ENCODE data around the gene CTBP2. TPM values are rescaled to one million over a fixed set of nuclear protein-coding genes. Genes with fewer than 3 reads are reported as not detected.
A peak's percentile ranks its signal among the peaks of the same experiment; 100 is the strongest.

The CTBP2 gene
- total RNA-seq, 1 experiment from 2014 or later: 212 TPM

DNA sequence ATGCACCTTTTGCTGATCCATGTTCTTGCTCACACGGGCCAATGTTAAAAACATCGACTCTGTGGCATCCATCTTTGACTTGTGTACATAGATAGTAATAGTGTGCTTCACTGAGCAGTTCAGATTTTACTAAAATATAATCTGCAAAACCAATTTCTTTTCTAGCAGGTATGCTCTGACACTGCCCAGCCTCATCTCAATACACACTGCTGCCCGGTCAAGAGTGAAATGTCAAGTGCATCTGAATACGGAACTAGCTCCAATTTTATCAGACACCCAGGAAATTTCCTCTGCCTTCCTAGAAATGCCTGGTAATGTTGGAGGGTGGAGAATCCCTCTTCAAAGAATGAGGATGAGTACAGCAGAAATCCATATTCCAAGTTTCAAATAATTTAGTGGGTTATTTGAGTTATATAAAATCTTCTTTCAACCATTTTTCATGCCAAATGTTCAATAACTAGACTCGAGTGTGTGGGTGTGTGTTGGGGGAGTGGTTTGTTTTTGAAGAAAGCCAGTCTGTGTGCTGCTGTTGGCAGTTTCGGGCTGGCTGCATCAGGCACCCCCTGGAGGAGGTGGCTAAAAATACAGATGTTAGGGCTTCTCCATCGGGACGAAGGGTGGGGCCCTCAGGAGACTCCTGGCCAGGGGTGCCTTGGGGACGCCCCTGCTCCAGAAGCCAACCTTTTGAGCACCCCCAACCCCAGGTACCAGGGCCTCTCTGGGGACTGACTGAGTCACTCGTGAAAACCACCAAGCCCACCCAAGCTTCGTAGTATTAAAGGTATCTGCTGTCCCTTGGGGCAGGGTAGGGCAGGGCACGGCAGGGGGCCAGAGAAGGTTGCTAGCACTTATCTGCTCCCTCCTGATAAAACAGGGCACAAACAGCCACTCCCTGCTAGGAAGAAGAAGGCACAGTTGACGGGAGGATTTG is 15.4 kb downstream of the CTBP2 start:
- no peak overlapping the region for H4K91ac ChIP-seq (ENCODE audit: insufficient read length, low read depth, low read length)
- no peaks in the 10 kb centered on the region for H4K20me1 ChIP-seq (ENCODE audit: control insufficient read depth, insufficient read depth, insufficient read length)
- Mint-ChIP-seq H3K27ac (peak overlapping the region; percentile 27 to 77 (median 30); a peak in 4 of 7 replicates), H3K36me3 (ENCODE audit: insufficient read depth in 1 of 3, low read depth in 3 of 3) (peaks cover 26 to 59% (median 44%) of the 10 kb centered on the region in 3 experiments; a peak in 6 of 7 replicates), H3K27me3 (ENCODE audit: low read depth) (no peaks in the 10 kb centered on the region), H3K9me3 (no peaks in the 10 kb centered on the region), H3K4me3 (no peak overlapping the region; a peak in 1 of 5 replicates), H3K4me1 (peaks cover 81 to 88% of the 10 kb centered on the region in 2 experiments)
- no peak overlapping the region for H2AFZ ChIP-seq (ENCODE audit: low read length)
- H3K18ac ChIP-seq (ENCODE audit: insufficient read length, low read depth, low read length): no peak overlapping the region
- no peak overlapping the region for H3K14ac ChIP-seq (ENCODE audit: insufficient read depth, low read length)
- no peak overlapping the region for H4K5ac ChIP-seq (ENCODE audit: insufficient read length, low read depth, low read length)
- no peak overlapping the region for H2BK5ac ChIP-seq (ENCODE audit: insufficient read length, low read length)
- H2BK20ac ChIP-seq (ENCODE audit: low read depth, low read length, poor library complexity, severe bottlenecking): no peak overlapping the region
- no peak overlapping the region for H3K23ac ChIP-seq (ENCODE audit: insufficient read length, low read depth, low read length)
- DNase-seq: peak; percentile 67
- no peak overlapping the region for H3K27ac ChIP-seq (ENCODE audit: insufficient read length, low read depth, low read length)
- H3K4me2 ChIP-seq (ENCODE audit: insufficient read depth, insufficient read length, low read length): no peak overlapping the region
- WGBS (ENCODE audit: extremely low coverage, insufficient read length, low lambda C conversion rate): no CpG with 5 or more reads among the region's 13 CpGs
- TF ChIP-seq, protein P1, sequence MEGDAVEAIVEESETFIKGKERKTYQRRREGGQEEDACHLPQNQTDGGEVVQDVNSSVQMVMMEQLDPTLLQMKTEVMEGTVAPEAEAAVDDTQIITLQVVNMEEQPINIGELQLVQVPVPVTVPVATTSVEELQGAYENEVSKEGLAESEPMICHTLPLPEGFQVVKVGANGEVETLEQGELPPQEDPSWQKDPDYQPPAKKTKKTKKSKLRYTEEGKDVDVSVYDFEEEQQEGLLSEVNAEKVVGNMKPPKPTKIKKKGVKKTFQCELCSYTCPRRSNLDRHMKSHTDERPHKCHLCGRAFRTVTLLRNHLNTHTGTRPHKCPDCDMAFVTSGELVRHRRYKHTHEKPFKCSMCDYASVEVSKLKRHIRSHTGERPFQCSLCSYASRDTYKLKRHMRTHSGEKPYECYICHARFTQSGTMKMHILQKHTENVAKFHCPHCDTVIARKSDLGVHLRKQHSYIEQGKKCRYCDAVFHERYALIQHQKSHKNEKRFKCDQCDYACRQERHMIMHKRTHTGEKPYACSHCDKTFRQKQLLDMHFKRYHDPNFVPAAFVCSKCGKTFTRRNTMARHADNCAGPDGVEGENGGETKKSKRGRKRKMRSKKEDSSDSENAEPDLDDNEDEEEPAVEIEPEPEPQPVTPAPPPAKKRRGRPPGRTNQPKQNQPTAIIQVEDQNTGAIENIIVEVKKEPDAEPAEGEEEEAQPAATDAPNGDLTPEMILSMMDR (conservative IDR thresholded peaks at IDR 0.05): peak; percentile 64
- no peak overlapping the region for H2AK5ac ChIP-seq (ENCODE audit: insufficient read length, low read length)
- H2BK15ac ChIP-seq (ENCODE audit: low read depth, low read length): no peak overlapping the region
- H3K9ac ChIP-seq (ENCODE audit: extremely low read depth, insufficient read length, low read length): no peak overlapping the region
- peaks cover 21% of the 10 kb centered on the region; the same call in 1 of the 2 replicates for H3K4me1 ChIP-seq (ENCODE audit: insufficient read depth, low read length)
- no peak overlapping the region for H3K56ac ChIP-seq (ENCODE audit: insufficient read length, low read depth, low read length)
- no peak overlapping the region for H3K4ac ChIP-seq (ENCODE audit: low read depth, low read length)
- H3K79me1 ChIP-seq (ENCODE audit: insufficient read depth, low read depth, low read length, poor library complexity, severe bottlenecking): peaks cover 2% of the 10 kb centered on the region
- no peak overlapping the region for H4K8ac ChIP-seq (replicated peaks; ENCODE audit: insufficient read length, low read depth, low read length)
- H3K79me2 ChIP-seq (ENCODE audit: insufficient read depth, low read length): peaks cover 86% of the 10 kb centered on the region
- no peak overlapping the region for H2BK120ac ChIP-seq (ENCODE audit: low read depth, low read length, poor library complexity, severe bottlenecking)
- no peaks in the 10 kb centered on the region for H3K9me3 ChIP-seq (ENCODE audit: control insufficient read depth, low read depth, low read length)
- no peaks in the 10 kb centered on the region for H3K27me3 ChIP-seq (ENCODE audit: insufficient read depth, low read length)
- H3T11ph ChIP-seq (ENCODE audit: low read length): no peak overlapping the region
- no peaks in the 10 kb centered on the region for H3K23me2 ChIP-seq (ENCODE audit: insufficient read length, low read depth, low read length, poor library complexity, severe bottlenecking)
- H2BK12ac ChIP-seq (ENCODE audit: insufficient read length, low read depth, low read length): no peak overlapping the region
